HepG2 (cell line): ENCODE data around the gene DNAJC12. TPM values are rescaled to one million over a fixed set of nuclear protein-coding genes. Genes with fewer than 3 reads are reported as not detected.

Experiments used
- BHLHE40 ChIP-seq: IDR thresholded peaks from 2 replicates; pipeline ENCODE4 v1.6.1; 2011; ENCODE audit warnings: low read length, improper control_type of control experiment
- ELF3 ChIP-seq: IDR thresholded peaks from 2 replicates; pipeline ENCODE4 v1.6.1; 2016; ENCODE audit warnings: missing genetic modification reagents, missing compliant biosample characterization
- KDM2A ChIP-seq: sonication (generic); formaldehyde crosslinking; IDR thresholded peaks from 2 replicates; pipeline ENCODE4 v1.4.0; 2020; ENCODE audit warnings: low read depth, missing genetic modification reagents, borderline replicate concordance
- KLF15 ChIP-seq: sonication (generic); formaldehyde crosslinking; IDR thresholded peaks from 2 replicates; pipeline ENCODE4 v1.8.1; 2023; ENCODE audit warnings: borderline replicate concordance, mild to moderate bottlenecking, inconsistent platforms, missing genetic modification reagents, mixed read lengths
- KLF16 ChIP-seq, 2 experiments: sonication (generic) in 1 of 2; formaldehyde crosslinking in 1 of 2; IDR thresholded peaks; 2 replicates each; pipeline versions ENCODE4 v1.6.1 to v1.8.0; 2016 to 2023; ENCODE audit warnings: missing genetic modification reagents in 2 of 2, missing compliant biosample characterization in 1 of 2
- RAD21 ChIP-seq: fragments of 450-650 bp; formaldehyde crosslinking; IDR thresholded peaks from 2 replicates; pipeline ENCODE4 v1.5.0; 2020; ENCODE audit warnings: mild to moderate bottlenecking
- SIN3A ChIP-seq: IDR thresholded peaks from 2 replicates; pipeline ENCODE4 v1.6.1; 2011; ENCODE audit warnings: low read depth, mild to moderate bottlenecking, control low read depth, low read length, borderline replicate concordance
- ZNF775 ChIP-seq: sonication (generic); formaldehyde crosslinking; IDR thresholded peaks from 2 replicates; pipeline ENCODE4 v1.4.0; 2020; ENCODE audit warnings: missing genetic modification reagents, mild to moderate bottlenecking, moderate library complexity, borderline replicate concordance
- polyA plus RNA-seq, 8 experiments: library from polyadenylated mRNA; depleted of rRNA in 3 of 8; stranded (reverse) in 7 of 8; unstranded in 1 of 8; fragments of >200 nt; fragmentation: Illumina TruSeq in 4 of 8; extraction: Trizol in 4 of 8; gene quantifications; 2 replicates each; pipeline versions ENCODE4 v1.2.1 to v1.2.3, GENCODE V29; 2011 to 2016; ENCODE audit warnings: low read depth in 4 of 8, missing spikeins in 1 of 8, mixed read lengths in 1 of 8; ENCODE audit not compliant: insufficient read depth in 1 of 8
- total RNA-seq, 5 experiments: library from RNA; depleted of rRNA; stranded (reverse); fragments of >200 nt; fragmentation: Illumina TruSeq; extraction: Trizol; gene quantifications; 2 replicates each; pipeline ENCODE4 v1.2.3, GENCODE V29; 2016; ENCODE audit warnings: low read depth in 1 of 5
- TF ChIP-seq, protein P1 (sequence below): sonication (generic); formaldehyde crosslinking; IDR thresholded peaks from 2 replicates; pipeline ENCODE4 v1.4.0; 2020; ENCODE audit warnings: mild to moderate bottlenecking, missing genetic modification reagents, borderline replicate concordance
- TF ChIP-seq, protein P2 (sequence below): sonication (generic); formaldehyde crosslinking; IDR thresholded peaks from 2 replicates; pipeline ENCODE4 v1.5.1; 2020; ENCODE audit warnings: mild to moderate bottlenecking, missing genetic modification reagents
- TF ChIP-seq, protein P3 (sequence below): sonication (generic); formaldehyde crosslinking; IDR thresholded peaks from 2 replicates; pipeline ENCODE4 v1.5.0; 2020; ENCODE audit warnings: mild to moderate bottlenecking, missing genetic modification reagents, moderate library complexity

The DNAJC12 gene
- total and polyA plus RNA-seq, 2 of the 13 experiments (the other 11 are each of a cell fraction or from before 2014, with no cell fraction given): 11.6 to 43.9 TPM

DNA sequence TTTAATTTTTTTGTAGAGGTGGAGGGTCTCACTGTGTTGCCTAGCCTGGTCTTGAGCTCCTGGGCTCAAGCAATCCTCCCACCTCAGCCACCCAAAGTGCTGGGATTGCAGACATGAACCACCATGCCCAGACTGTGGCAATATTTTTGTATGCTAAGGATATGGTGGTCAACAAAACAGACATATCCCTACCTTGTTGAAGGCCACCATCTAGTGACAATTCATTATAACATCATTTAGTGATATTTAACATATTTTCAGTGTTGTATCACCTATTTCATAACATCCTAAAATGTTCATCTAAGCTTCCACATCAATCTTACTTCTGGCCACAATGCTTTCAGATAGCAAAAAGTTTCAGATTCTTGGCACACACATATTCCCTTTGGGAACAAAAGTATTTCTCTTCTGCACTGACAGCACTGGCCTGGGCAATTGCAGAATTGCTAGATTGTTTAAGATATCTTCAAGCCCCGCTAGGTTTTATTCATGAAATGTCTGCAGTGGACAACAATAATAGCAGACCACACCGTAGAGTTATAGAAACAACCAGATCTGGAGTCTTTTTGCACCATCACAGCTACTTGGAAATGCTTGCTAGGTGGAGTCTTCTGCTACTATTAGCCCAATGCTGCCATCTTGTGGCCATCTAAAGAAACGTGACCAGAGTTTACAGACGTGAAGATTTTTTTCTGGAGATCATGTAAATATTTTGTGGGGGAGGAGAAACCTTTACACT is 58.4 kb downstream of the DNAJC12 start (continued):
- TF ChIP-seq, protein P1, sequence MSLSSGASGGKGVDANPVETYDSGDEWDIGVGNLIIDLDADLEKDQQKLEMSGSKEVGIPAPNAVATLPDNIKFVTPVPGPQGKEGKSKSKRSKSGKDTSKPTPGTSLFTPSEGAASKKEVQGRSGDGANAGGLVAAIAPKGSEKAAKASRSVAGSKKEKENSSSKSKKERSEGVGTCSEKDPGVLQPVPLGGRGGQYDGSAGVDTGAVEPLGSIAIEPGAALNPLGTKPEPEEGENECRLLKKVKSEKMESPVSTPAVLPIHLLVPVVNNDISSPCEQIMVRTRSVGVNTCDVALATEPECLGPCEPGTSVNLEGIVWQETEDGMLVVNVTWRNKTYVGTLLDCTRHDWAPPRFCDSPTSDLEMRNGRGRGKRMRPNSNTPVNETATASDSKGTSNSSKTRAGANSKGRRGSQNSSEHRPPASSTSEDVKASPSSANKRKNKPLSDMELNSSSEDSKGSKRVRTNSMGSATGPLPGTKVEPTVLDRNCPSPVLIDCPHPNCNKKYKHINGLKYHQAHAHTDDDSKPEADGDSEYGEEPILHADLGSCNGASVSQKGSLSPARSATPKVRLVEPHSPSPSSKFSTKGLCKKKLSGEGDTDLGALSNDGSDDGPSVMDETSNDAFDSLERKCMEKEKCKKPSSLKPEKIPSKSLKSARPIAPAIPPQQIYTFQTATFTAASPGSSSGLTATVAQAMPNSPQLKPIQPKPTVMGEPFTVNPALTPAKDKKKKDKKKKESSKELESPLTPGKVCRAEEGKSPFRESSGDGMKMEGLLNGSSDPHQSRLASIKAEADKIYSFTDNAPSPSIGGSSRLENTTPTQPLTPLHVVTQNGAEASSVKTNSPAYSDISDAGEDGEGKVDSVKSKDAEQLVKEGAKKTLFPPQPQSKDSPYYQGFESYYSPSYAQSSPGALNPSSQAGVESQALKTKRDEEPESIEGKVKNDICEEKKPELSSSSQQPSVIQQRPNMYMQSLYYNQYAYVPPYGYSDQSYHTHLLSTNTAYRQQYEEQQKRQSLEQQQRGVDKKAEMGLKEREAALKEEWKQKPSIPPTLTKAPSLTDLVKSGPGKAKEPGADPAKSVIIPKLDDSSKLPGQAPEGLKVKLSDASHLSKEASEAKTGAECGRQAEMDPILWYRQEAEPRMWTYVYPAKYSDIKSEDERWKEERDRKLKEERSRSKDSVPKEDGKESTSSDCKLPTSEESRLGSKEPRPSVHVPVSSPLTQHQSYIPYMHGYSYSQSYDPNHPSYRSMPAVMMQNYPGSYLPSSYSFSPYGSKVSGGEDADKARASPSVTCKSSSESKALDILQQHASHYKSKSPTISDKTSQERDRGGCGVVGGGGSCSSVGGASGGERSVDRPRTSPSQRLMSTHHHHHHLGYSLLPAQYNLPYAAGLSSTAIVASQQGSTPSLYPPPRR: no peak
- no peak for TF ChIP-seq ZNF775 (CRISPR knock-in tag)
- TF ChIP-seq KDM2A (CRISPR knock-in tag): no peak
- no peak for TF ChIP-seq SIN3A
- TF ChIP-seq, protein P2, sequence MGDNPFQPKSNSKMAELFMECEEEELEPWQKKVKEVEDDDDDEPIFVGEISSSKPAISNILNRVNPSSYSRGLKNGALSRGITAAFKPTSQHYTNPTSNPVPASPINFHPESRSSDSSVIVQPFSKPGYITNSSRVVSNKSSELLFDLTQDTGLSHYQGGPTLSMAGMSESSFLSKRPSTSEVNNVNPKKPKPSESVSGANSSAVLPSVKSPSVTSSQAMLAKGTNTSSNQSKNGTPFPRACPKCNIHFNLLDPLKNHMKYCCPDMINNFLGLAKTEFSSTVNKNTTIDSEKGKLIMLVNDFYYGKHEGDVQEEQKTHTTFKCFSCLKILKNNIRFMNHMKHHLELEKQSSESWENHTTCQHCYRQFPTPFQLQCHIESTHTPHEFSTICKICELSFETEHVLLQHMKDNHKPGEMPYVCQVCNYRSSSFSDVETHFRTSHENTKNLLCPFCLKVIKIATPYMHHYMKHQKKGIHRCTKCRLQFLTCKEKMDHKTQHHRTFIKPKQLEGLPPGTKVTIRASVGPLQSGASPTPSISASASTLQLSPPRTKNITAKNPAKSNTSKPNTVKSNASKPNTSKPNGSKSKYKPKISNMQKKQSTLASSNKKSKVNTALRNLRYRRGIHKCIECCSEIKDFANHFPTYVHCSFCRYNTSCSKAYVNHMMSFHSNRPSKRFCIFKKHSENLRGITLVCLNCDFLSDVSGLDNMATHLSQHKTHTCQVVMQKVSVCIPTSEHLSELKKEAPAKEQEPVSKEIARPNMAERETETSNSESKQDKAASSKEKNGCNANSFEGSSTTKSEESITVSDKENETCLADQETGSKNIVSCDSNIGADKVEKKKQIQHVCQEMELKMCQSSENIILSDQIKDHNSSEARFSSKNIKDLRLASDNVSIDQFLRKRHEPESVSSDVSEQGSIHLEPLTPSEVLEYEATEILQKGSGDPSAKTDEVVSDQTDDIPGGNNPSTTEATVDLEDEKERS (CRISPR knock-in tag): no peak
- TF ChIP-seq, protein P3, sequence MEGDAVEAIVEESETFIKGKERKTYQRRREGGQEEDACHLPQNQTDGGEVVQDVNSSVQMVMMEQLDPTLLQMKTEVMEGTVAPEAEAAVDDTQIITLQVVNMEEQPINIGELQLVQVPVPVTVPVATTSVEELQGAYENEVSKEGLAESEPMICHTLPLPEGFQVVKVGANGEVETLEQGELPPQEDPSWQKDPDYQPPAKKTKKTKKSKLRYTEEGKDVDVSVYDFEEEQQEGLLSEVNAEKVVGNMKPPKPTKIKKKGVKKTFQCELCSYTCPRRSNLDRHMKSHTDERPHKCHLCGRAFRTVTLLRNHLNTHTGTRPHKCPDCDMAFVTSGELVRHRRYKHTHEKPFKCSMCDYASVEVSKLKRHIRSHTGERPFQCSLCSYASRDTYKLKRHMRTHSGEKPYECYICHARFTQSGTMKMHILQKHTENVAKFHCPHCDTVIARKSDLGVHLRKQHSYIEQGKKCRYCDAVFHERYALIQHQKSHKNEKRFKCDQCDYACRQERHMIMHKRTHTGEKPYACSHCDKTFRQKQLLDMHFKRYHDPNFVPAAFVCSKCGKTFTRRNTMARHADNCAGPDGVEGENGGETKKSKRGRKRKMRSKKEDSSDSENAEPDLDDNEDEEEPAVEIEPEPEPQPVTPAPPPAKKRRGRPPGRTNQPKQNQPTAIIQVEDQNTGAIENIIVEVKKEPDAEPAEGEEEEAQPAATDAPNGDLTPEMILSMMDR (CRISPR knock-in tag): peak; percentile 81
- TF ChIP-seq KLF16 (CRISPR knock-in tag; IDR thresholded peaks at IDR 0.05): 0 out of 4 replicates have a peak, but pooled peaks of 1 of the 2 experiments have one; percentile 33
- no peak for TF ChIP-seq KLF15 (CRISPR knock-in tag)
- peak; percentile 21; the same call in 1 of the 2 replicates for TF ChIP-seq ELF3
- TF ChIP-seq BHLHE40: peak; percentile 45
- TF ChIP-seq RAD21 (CRISPR knock-in tag): peak; percentile 73
